Fibroblast of lung (primary cell): ENCODE data around the gene MON1A. TPM values are rescaled to one million over a fixed set of nuclear protein-coding genes. Genes with fewer than 3 reads are reported as not detected.

ENCODE experiments used
- DNase-seq, 2 donors: peaks; one replicate each; pipeline versions ENCODE4 v3.0.0 to v3.0.0-alpha.2; 2010; ENCODE audit warnings: low read depth in 2 of 2
- H2AFZ ChIP-seq: 2 replicates; pipeline ENCODE4 v1.5.1; 2012; ENCODE audit warnings: low read length, control low read depth, inconsistent platforms
- H3K27ac ChIP-seq: 2 replicates; pipeline ENCODE4 v1.5.1; 2011; ENCODE audit warnings: low read length, control low read depth; ENCODE audit not compliant: insufficient read depth
- H3K27me3 ChIP-seq: 2 replicates; pipeline ENCODE4 v1.5.1; 2011; ENCODE audit warnings: mild to moderate bottlenecking, low read length; ENCODE audit not compliant: control insufficient read depth, insufficient read depth
- H3K36me3 ChIP-seq: 2 replicates; pipeline ENCODE4 v1.5.1; 2011; ENCODE audit warnings: low read length; ENCODE audit not compliant: control insufficient read depth, insufficient read depth
- H3K4me1 ChIP-seq: 2 replicates; pipeline ENCODE4 v1.5.1; 2011; ENCODE audit warnings: low read length; ENCODE audit not compliant: control insufficient read depth, insufficient read depth; ENCODE audit errors: extremely low read depth
- H3K4me2 ChIP-seq: 2 replicates; pipeline ENCODE4 v1.5.1; 2011; ENCODE audit warnings: low read length, control low read depth; ENCODE audit not compliant: insufficient read depth; ENCODE audit errors: extremely low read depth
- H3K4me3 ChIP-seq, 4 experiments: fragments of 200-600 bp in 1 of 4; sonication (generic) in 1 of 4; replicated peaks in 1 of 4; 2 replicates each; pipeline ENCODE4 v1.5.1; 2011 to 2016; ENCODE audit warnings: low read length in 4 of 4, low read depth in 3 of 4, mild to moderate bottlenecking in 3 of 4, control low read depth in 2 of 4, inconsistent platforms in 1 of 4, mixed read lengths in 1 of 4; ENCODE audit not compliant: insufficient read depth in 1 of 4; ENCODE audit errors: control extremely low read depth in 1 of 4
- H3K79me2 ChIP-seq: 2 replicates; pipeline ENCODE4 v1.5.1; 2012; ENCODE audit warnings: mild to moderate bottlenecking, low read length, inconsistent platforms; ENCODE audit not compliant: control insufficient read depth, insufficient read depth
- H3K9ac ChIP-seq: 2 replicates; pipeline ENCODE4 v1.5.1; 2011; ENCODE audit warnings: mild to moderate bottlenecking, low read length, control low read depth; ENCODE audit not compliant: insufficient read depth
- H3K9me3 ChIP-seq: 2 replicates; pipeline ENCODE4 v1.5.1; 2012; ENCODE audit warnings: low read depth, low read length; ENCODE audit not compliant: control insufficient read depth, insufficient read depth
- H4K20me1 ChIP-seq: 2 replicates; pipeline ENCODE4 v1.5.1; 2011; ENCODE audit warnings: low read length; ENCODE audit not compliant: control insufficient read depth, insufficient read depth; ENCODE audit errors: extremely low read depth
- CTCF ChIP-seq, 2 donors: IDR thresholded peaks in 1 of 2; conservative IDR thresholded peaks in 1 of 2; 1 replicate in 1 of 2; 2 replicates in 1 of 2; pipeline ENCODE4 v1.5.1; 2011 to 2012; ENCODE audit warnings: low read length in 2 of 2, control low read depth in 1 of 2, inconsistent platforms in 1 of 2, low read depth in 1 of 2, mild to moderate bottlenecking in 1 of 2
- EZH2 ChIP-seq: IDR thresholded peaks from 2 replicates; pipeline ENCODE4 v1.5.1; 2012; ENCODE audit warnings: low read length, control low read depth, mild to moderate bottlenecking; ENCODE audit errors: missing control alignments
- polyA plus RNA-seq, 2 donors: library from polyadenylated mRNA; depleted of rRNA in 1 of 2; stranded (reverse) in 1 of 2; unstranded in 1 of 2; fragments of >200 nt; gene quantifications; 2 replicates each; pipeline ENCODE4 v1.2.1, GENCODE V29; 2011 to 2012; ENCODE audit warnings: missing spikeins in 1 of 2
- total RNA-seq: library from RNA; depleted of rRNA; stranded (reverse); fragments of >200 nt; gene quantifications from 2 replicates; pipeline ENCODE4 v1.2.1, GENCODE V29; 2014

MON1A gene
- total and polyA plus RNA-seq, 2 donors (not counting 1 experiment from before 2014, with no cell fraction given) = 6.7 to 12.2 TPM

GRCh38 chr3:49930168-49930690 is 618 bp upstream of the MON1A start:
- no peak for DNase-seq
- no peaks in the 10 kb centered on the region for H3K9me3 ChIP-seq

GRCh38 chr3:49928481-49929017 is 1.1 kb downstream of the MON1A start:
- Histone ChIP-seq H3K9ac (no peak overlapping the region), H2AFZ (no peak overlapping the region), H3K27me3 (no peaks in the 10 kb centered on the region), H3K4me2 (peak overlapping the region; percentile 39), H3K4me3 (peak overlapping the region in 3 of 4 experiments; percentile 33 to 91 (median 89)), H3K9me3 (no peaks in the 10 kb centered on the region), H3K36me3 (no peaks in the 10 kb centered on the region), H4K20me1 (no peaks in the 10 kb centered on the region), H3K27ac (no peak overlapping the region), H3K4me1 (peaks cover 5% of the 10 kb centered on the region), H3K79me2 (peaks cover 2% of the 10 kb centered on the region)
- no peak for DNase-seq
- no peak for TF ChIP-seq EZH2
- TF ChIP-seq CTCF (conservative IDR thresholded peaks at IDR 0.05 in 1 of 2, IDR thresholded peaks at IDR 0.05 in 1 of 2; ENCODE audit: low read depth in 1 of 2, low read length in 2 of 2) = no peak

More at GRCh38 chr3:49930168-49930690, 618 bp upstream of the MON1A start:
- Histone ChIP-seq H3K4me2 (peak overlapping the region; percentile 91), H3K4me1 (peaks cover 2% of the 10 kb centered on the region), H4K20me1 (no peaks in the 10 kb centered on the region), H3K9ac (peak overlapping the region; percentile 66), H3K4me3 (peak overlapping the region; percentile 12 to 93 (median 71)), H3K27me3 (no peaks in the 10 kb centered on the region), H3K27ac (peak overlapping the region; percentile 43), H3K36me3 (no peaks in the 10 kb centered on the region), H3K79me2 (peaks cover 2% of the 10 kb centered on the region), H2AFZ (peak overlapping the region; percentile 95)
- TF ChIP-seq EZH2 = no peak
- no peak for TF ChIP-seq CTCF (conservative IDR thresholded peaks at IDR 0.05 in 1 of 2, IDR thresholded peaks at IDR 0.05 in 1 of 2; ENCODE audit: low read depth in 1 of 2, low read length in 2 of 2)

GRCh38 chr3:49927798-49928197 is 1.8 kb downstream of the MON1A start:
- no peak overlapping the region for H3K4me2 ChIP-seq
- no peaks in the 10 kb centered on the region for H3K27me3 ChIP-seq
- no peak overlapping the region for H2AFZ ChIP-seq
- DNase-seq = no peak
- H3K79me2 ChIP-seq = peaks cover 2% of the 10 kb centered on the region
- H3K4me3 ChIP-seq = no peak overlapping the region
- no peak overlapping the region for H3K9ac ChIP-seq
- H4K20me1 ChIP-seq = no peaks in the 10 kb centered on the region
- TF ChIP-seq EZH2 = no peak
- no peak for TF ChIP-seq CTCF (conservative IDR thresholded peaks at IDR 0.05 in 1 of 2, IDR thresholded peaks at IDR 0.05 in 1 of 2; ENCODE audit: low read depth in 1 of 2, low read length in 2 of 2)
- no peak overlapping the region for H3K27ac ChIP-seq
- H3K9me3 ChIP-seq = no peaks in the 10 kb centered on the region
- no peaks in the 10 kb centered on the region for H3K36me3 ChIP-seq
- peaks cover 5% of the 10 kb centered on the region for H3K4me1 ChIP-seq
